A673 (cell line): ENCODE results near the gene SIGLEC10. TPM values are rescaled to one million over a fixed set of nuclear protein-coding genes. Genes with fewer than 3 reads are reported as not detected.
"Not testable (repeated sequence)": the region's sequence is repeated elsewhere in the genome, so short reads cannot be mapped to it uniquely, and the experiment has no call there.

ENCODE experiments used
- BruUV-seq: library from RNA; stranded (reverse); fragments of 400-500 nt; replicated peaks from 2 replicates; lab custom pipeline; 2021; lab: Mats Ljungman, UMichigan
- CTCF ChIA-PET: fragments of 300-600 bp; sonication (Branson Sonifier 250); formaldehyde crosslinking; loops from one replicate; lab custom pipeline; 2022; ENCODE audit warnings: antibody characterized with exemption; lab: Charles Lee
- POLR2A ChIA-PET: fragments of 300-600 bp; sonication (Branson Sonifier 250); formaldehyde crosslinking; loops from one replicate; lab custom pipeline; 2022; ENCODE audit warnings: antibody characterized with exemption; ENCODE audit not compliant: low non-redundant PET; lab: Charles Lee
- DNase-seq: peaks from one replicate; pipeline ENCODE4 v3.0.0-alpha.2; 2015; ENCODE audit warnings: low spot score
- H3K27ac ChIP-seq: fragments of 200-600 bp; sonication (generic); 2 replicates; pipeline ENCODE4 v1.5.1; 2016; ENCODE audit warnings: mixed run types, low read depth, mild to moderate bottlenecking, mixed read lengths, antibody characterized with exemption, low read length; ENCODE audit not compliant: poor library complexity, severe bottlenecking
- H3K27me3 ChIP-seq: fragments of 200-600 bp; sonication (generic); replicated peaks from 2 replicates; pipeline ENCODE4 v1.6.1; 2017; ENCODE audit warnings: mixed run types, low read depth, mild to moderate bottlenecking, mixed read lengths, antibody characterized with exemption, low read length; ENCODE audit not compliant: insufficient read depth, poor library complexity
- H3K36me3 ChIP-seq: fragments of 200-600 bp; sonication (generic); 2 replicates; pipeline ENCODE4 v1.6.1; 2016; ENCODE audit warnings: mixed run types, mild to moderate bottlenecking, mixed read lengths, antibody characterized with exemption, low read length; ENCODE audit not compliant: insufficient read depth, poor library complexity, severe bottlenecking
- H3K4me1 ChIP-seq: fragments of 200-600 bp; sonication (generic); 2 replicates; pipeline ENCODE4 v1.6.1; 2017; ENCODE audit warnings: mixed run types, mild to moderate bottlenecking, mixed read lengths, antibody characterized with exemption, low read length; ENCODE audit not compliant: insufficient read depth, poor library complexity, severe bottlenecking
- H3K4me3 ChIP-seq: fragments of 200-600 bp; sonication (generic); 2 replicates; pipeline ENCODE4 v1.5.1; 2016; ENCODE audit warnings: low read depth, mixed run types, mild to moderate bottlenecking, mixed read lengths, low read length; ENCODE audit not compliant: poor library complexity, severe bottlenecking
- H3K9me3 ChIP-seq: fragments of 200-600 bp; sonication (generic); 2 replicates; pipeline ENCODE4 v1.6.1; 2016; ENCODE audit warnings: mixed run types, low read depth, mild to moderate bottlenecking, mixed read lengths, antibody characterized with exemption, low read length; ENCODE audit not compliant: poor library complexity, severe bottlenecking
- EZH2 ChIP-seq: fragments of 200-600 bp; sonication (generic); IDR thresholded peaks from 2 replicates; pipeline ENCODE4 v1.6.1; 2017; ENCODE audit warnings: borderline replicate concordance, low read depth, mild to moderate bottlenecking, mixed read lengths, antibody characterized with exemption, low read length; ENCODE audit not compliant: poor library complexity, severe bottlenecking
- intact Hi-C: fragments of 100-400 bp; cut with micrococcal nuclease; formaldehyde crosslinking; loops from one replicate; pipeline ENCODE4 v1.10.0; 2022; ENCODE audit not compliant: unreplicated experiment
- total RNA-seq: library from RNA; stranded (reverse); gene quantifications from 2 replicates; pipeline ENCODE4 v1.2.3, GENCODE V29; 2021
- TF ChIP-seq, protein P1 (sequence below): fragments of 300-800, 200-600 bp; sonication (generic); conservative IDR thresholded peaks from 2 replicates; pipeline ENCODE4 v1.5.1; 2017; ENCODE audit warnings: low read depth, mild to moderate bottlenecking, antibody characterized with exemption, low read length, moderate library complexity, mixed read lengths

The SIGLEC10 gene
- total RNA-seq, 1 experiment from 2014 or later = not detected

DNA sequence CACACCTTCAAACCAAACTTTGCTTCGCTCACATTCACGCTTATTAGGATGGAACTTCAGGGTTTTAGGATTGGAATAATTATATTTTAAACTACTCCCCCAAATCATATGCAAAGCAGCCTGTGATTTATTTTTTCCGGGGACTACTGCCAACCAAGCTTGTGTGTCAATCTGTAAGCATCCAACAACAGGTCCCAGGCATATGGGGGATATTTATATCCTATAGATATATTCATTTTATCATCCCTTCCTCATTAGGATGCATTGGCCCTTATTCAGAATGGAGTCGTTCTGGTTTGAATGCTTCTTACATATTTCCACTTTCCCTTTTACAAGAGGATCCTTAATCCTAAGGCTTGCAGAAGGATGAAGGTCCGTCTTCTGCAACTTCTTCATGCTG is 18.2 kb downstream of the SIGLEC10 start:
- CTCF ChIA-PET = no interaction called here
- intact Hi-C loops = loop anchor here (5.0 kb wide), 1 partner anchor 62 kb away; no protein-coding TSS in a partner anchor
- no TSS peak for BruUV-seq

DNA sequence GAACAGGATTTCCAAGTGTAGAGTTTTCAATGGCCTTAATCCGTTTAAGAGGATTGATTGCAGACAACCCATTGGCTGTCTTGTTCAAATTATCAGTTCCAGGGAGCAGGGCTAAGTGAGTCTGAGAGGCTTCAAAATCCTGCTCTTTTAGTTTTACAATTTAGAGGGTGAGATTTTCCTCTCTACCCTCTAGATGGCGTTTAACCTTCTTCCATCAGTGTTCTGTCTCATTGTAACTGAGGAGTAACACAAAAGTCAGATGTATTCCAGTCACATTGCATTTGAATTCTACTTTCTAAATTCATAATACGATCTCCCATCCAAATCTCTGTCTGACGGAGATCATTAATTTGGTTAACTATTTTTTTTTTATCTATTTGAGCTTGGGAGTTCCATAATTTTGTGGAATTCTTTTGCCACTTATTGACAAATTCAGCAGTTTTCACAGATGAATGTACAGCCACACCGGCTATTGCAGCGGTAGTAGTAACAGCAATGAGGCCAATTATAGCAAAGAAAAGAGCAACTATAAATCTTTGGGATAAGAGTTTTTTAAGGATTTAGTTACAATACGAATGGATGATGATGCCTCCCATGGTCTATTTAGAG is 19.2 kb downstream of the SIGLEC10 start:
- DNase-seq = peak; percentile 59
- ChIA-PET CTCF (no interaction called here), POLR2A (no interaction called here)
- H3K27me3 ChIP-seq = no peaks in the 10 kb centered on the region
- TF ChIP-seq, protein P1, sequence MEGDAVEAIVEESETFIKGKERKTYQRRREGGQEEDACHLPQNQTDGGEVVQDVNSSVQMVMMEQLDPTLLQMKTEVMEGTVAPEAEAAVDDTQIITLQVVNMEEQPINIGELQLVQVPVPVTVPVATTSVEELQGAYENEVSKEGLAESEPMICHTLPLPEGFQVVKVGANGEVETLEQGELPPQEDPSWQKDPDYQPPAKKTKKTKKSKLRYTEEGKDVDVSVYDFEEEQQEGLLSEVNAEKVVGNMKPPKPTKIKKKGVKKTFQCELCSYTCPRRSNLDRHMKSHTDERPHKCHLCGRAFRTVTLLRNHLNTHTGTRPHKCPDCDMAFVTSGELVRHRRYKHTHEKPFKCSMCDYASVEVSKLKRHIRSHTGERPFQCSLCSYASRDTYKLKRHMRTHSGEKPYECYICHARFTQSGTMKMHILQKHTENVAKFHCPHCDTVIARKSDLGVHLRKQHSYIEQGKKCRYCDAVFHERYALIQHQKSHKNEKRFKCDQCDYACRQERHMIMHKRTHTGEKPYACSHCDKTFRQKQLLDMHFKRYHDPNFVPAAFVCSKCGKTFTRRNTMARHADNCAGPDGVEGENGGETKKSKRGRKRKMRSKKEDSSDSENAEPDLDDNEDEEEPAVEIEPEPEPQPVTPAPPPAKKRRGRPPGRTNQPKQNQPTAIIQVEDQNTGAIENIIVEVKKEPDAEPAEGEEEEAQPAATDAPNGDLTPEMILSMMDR = peak; percentile 69
- TF ChIP-seq EZH2 = no peak
- H3K9me3 ChIP-seq = no peaks in the 10 kb centered on the region
- peaks cover 10% of the 10 kb centered on the region for H3K4me1 ChIP-seq
- intact Hi-C loops = loop anchor here (5.0 kb wide), 1 partner anchor 61 kb away; no protein-coding TSS in a partner anchor
- H3K27ac ChIP-seq = no peak overlapping the region
- BruUV-seq = no TSS peak
- H3K4me3 ChIP-seq = no peak overlapping the region
- no peaks in the 10 kb centered on the region for H3K36me3 ChIP-seq

More for the DNA sequence above, 18.2 kb downstream of the SIGLEC10 start:
- Histone ChIP-seq H3K9me3 (no peaks in the 10 kb centered on the region), H3K27me3 (no peaks in the 10 kb centered on the region), H3K36me3 (no peaks in the 10 kb centered on the region), H3K27ac (no peak overlapping the region), H3K4me3 (no peak overlapping the region), H3K4me1 (peaks cover 10% of the 10 kb centered on the region)
- no peak for DNase-seq
- POLR2A ChIA-PET = no interaction called here
- TF ChIP-seq EZH2 = no peak
- TF ChIP-seq, protein P1 = no peak

DNA sequence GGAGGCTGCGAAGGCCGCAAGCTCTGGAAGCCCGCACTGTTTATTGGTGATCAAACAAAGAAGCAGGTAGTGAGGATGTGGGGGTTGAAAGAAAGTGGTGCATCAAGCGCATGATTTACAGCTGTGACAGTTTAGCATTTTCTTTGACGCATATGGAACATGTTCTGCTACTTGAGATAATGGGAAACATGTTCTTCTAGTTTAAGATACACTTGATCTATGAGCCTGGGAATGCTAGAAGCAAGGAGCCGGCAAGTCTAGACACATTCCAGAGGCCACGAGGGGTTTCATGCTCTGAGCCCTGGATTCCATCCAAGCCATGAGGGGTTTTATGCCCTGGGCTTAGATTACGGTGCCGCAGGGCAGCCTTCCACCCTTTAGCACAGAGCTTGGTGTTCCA is 20.0 kb downstream of the SIGLEC10 start:
- H3K27ac ChIP-seq, DNase-seq, H3K4me3 ChIP-seq, BruUV-seq, H3K36me3 ChIP-seq, POLR2A ChIA-PET, H3K9me3 ChIP-seq, H3K4me1 ChIP-seq, H3K27me3 ChIP-seq, CTCF ChIA-PET: not testable (repeated sequence)
- intact Hi-C loops = loop anchor here (5.0 kb wide), 1 partner anchor 60 kb away; no protein-coding TSS in a partner anchor
